GM12891 (cell line): ENCODE results near the gene GRAMD1A.

Experiments used
- PAX5 ChIP-seq: IDR thresholded peaks from 2 replicates; pipeline ENCODE4 v1.6.1; 2011; ENCODE audit warnings: low read length, moderate library complexity, mild to moderate bottlenecking; ENCODE audit not compliant: insufficient read depth, severe bottlenecking
- POLR2A ChIP-seq: IDR thresholded peaks from 2 replicates; pipeline ENCODE4 v1.6.1; 2011; ENCODE audit warnings: low read depth, low read length, control low read depth
- POLR2AphosphoS5 ChIP-seq: IDR thresholded peaks from 2 replicates; pipeline ENCODE4 v1.6.1; 2011; ENCODE audit warnings: low read depth, low read length, control low read depth
- POU2F2 ChIP-seq: IDR thresholded peaks from 2 replicates; pipeline ENCODE4 v1.6.1; 2011; ENCODE audit warnings: low read depth, mild to moderate bottlenecking, control low read depth, low read length, moderate library complexity
- SPI1 ChIP-seq: IDR thresholded peaks from 2 replicates; pipeline ENCODE4 v1.6.1; 2011; ENCODE audit warnings: low read depth, low read length, control low read depth
- TAF1 ChIP-seq: IDR thresholded peaks from 2 replicates; pipeline ENCODE4 v1.6.1; 2011; ENCODE audit warnings: low read depth, low read length, control low read depth

- TF ChIP-seq PAX5 (no peak), POLR2A (no peak), TAF1 (no peak), POU2F2 (no peak), POLR2AphosphoS5 (no peak), SPI1 (no peak)
Observed at GRCh38 chr19:35051796-35052195, 51.7 kb downstream of the GRAMD1A start.
